Measurements from ENCODE around the gene RPS2.
A peak's percentile ranks its signal among the peaks of the same experiment; 100 is the strongest.

Gene RPS2

DNA sequence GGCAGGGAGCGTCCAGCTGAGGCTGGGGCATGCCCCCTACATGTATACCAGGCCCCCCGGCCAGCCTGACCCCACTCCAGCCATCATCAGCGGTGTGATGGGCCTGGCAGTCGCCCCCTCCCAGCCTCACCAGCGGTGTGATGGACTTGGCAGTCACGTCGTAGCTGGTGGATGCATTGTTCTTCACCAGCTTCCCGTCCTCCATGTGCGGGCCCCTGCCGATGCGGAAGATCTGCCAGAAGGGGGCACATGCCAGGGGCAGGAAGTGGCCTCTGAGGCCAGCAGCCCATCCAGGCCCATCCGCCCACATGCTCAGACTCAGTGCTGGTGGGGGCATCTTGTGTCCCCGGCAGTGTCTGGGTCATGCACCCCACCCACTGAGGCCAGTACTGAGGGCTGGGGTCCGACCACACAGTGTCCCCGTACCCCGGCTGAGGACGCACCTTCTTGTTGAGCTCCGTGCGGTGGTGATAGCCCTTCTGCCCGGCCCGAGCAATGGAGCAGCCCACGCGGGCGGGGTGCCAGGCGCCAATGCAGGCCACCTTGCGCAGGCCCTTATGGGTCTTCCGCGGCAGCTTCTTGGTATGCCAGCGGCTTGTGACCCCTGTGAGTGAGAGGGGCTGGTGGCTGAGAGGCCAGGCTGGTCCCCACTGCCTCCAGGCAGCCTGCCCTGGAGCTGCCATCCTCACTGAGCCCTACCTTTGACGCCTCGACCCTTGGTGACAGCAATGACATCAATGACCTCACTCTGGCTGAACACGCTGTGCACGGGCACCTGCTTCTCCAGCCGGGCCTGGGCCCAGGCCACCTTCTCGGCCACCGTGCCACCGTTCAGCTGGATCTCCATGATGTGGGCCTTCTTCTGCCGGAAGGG, 17.9 kb downstream of the RPS2 start:
- no peak for TF ChIP-seq CTCF (conservative IDR thresholded peaks at IDR 0.05)

GRCh38 chr16:1945559-1946391, 18.9 kb downstream of the RPS2 start:
- no peak for TF ChIP-seq CTCF (conservative IDR thresholded peaks at IDR 0.05)
- H3K27ac ChIP-seq: no peak overlapping the region

More for the DNA sequence above, 17.9 kb downstream of the RPS2 start:
- H3K27ac ChIP-seq: no peak overlapping the region

DNA sequence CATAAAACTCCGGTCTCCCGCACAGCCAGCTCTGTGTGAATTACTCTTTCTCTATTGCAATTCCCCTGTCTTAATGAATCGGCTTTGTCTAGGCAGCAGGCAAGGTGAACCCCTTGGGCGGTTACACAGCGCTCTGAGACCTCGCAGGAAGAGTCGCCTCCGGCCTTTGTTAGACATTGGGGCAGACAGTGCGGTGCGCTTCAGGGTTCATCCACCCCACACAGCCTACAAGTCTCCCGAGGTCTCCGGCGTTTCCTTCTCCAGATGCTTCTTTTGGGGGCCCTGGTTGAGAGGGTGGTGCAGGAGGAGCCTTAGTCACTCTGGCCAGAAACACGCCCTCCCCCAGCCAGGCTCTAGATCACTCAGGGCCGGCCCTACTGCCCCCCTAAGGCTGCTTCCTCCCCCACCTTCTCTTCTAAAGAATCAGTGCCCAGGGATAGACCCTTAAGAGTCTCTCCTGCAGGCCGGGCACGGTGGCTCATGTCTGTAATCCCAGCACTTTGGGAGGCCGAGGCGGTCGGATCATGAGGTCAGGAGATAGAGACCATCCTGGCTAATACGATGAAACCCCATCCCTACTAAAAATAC, 19.9 kb downstream of the RPS2 start:
- no peak for TF ChIP-seq CTCF (conservative IDR thresholded peaks at IDR 0.05)
- no peak overlapping the region for H3K27ac ChIP-seq

DNA sequence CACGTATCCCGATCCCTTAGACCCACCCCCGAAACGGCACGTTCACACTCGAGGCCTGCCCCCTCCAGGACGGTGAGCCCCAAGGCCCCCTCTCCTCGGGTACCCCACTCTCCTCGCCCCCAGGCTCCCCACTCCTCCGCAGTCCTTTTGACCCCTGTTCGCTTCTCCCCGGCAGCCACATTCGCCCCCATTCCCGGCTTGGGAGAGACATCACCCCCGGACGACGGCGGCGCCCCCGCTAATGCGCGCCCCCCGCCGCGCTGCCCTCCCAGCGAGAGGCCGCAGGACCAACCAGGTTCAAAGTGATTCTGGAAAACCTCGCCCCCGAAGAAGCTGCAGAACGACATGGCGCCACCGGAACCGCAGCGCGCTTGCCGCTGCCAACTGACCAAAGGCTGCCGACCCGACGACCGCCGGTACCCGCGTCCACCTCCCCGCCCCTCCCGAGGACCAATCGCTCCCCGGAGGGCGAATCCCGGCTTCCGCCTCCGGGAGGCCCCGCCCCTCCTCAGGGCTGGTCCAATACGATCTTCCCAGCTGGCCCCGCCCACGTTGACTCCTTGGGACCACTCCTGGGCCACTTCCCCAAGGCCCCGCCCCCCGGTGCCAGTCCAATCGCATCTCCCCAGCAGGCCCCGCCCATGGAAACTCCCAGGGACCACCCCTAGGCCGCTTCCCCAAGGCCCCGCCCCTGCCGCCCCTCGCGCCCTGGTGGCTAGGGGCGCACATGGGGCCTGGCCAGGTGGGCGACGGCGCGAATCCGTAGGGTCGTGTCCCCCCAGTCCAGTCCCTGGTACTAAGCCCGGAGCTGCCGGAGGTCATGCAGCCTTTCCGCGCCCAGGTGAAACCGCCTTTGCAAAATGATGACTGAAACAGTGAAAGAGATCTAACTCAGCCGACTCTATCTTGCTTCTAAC, 21.6 kb downstream of the RPS2 start, which contains the start of gene MSRB1:
MSRB1 (minus strand) TSS at position 390 of the 917 bp plus-strand sequence; CDS start at position 347, 43 bp downstream.
- no peak for TF ChIP-seq CTCF (conservative IDR thresholded peaks at IDR 0.05)
- H3K27ac ChIP-seq: peak within 1 kb of the TSS; percentile 65

DNA sequence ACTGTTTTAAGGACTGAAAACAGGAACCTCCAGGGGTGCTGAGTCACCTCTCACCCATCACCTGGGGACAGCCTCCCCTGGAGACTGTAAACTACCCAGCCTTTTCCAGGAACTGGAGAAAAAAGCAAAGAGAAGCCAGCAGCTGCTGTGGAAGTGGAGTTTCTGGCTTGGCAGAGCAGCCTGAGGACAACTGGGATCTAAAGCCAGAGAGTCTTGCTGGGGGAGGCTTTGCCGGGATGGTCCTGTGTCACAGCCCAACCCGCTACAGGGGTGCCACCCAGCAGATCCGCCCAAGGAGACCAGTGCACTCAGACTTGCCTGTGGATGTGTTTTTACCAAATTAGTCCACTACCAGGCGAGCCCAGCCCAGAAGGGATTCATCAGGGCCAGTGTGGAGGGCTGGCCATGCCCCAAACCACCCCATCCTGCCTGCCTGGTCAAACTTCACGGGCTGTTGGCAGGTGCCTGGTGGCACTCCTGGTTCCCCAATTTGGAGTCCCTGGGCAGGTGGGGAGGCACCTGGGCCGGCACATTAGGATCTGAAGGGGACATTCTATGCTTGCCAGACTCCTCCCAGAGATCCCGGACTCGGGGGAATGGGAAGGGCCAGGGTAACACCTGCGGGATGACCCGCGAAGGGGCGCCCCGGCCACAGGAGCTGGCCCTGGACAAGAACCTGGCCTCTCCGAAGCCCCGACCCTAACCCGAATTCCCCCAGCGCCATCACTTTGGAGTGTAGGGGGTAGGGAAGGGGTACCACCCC, 22.4 kb downstream of the RPS2 start:
- no peak for TF ChIP-seq CTCF (conservative IDR thresholded peaks at IDR 0.05)
- peak overlapping the region; percentile 65; the same call in 1 of the 2 replicates for H3K27ac ChIP-seq
